GM18867 (cell line): ENCODE results near the gene TSC22D3.

ENCODE experiments used
- ATAC-seq: cut with Tn5 transposase; IDR thresholded peaks from one replicate; pipeline ENCODE4 v1.9.1; 2021; ENCODE audit warnings: mild to moderate bottlenecking, moderate library complexity; ENCODE audit not compliant: unreplicated experiment

The TSC22D3 gene

DNA sequence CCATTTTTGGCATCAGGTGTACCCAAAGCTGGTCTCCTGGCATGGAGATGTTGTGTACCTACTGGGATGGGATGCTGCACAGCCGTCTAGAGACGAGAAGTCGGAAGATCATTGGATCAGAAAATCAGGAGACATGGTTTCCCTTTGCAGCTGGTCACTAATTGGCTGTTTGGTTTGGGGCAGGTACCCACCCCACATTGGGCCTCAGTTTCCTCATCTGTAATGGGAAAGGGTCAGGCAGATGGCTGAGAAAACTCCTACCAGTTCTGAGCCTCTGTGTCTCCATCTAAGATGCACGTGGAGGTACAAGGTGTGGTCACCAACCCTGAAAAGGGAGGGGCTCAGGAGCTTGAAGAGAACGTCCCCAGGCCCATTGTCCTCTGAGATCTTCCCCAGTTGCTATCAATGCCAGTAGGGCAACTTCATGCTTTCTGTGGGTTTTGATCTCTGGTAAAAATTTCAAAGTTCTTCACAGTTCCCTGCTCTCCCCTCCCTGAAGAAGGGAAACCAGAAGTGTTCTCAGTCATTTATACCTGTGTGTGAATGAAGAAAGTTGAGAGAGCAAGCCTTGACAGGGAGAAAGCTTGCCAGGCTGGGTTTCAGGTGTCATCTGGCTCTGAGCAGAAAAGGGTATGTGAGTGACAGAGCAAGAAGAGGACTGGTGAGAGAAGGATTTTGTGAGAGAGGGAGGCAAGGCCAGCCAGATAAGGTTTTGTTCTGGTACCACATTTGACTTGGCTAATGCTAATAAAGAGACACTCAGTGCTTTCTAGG lies 15.1 kb downstream of the TSC22D3 start:
- peak; percentile 52 for ATAC-seq

DNA sequence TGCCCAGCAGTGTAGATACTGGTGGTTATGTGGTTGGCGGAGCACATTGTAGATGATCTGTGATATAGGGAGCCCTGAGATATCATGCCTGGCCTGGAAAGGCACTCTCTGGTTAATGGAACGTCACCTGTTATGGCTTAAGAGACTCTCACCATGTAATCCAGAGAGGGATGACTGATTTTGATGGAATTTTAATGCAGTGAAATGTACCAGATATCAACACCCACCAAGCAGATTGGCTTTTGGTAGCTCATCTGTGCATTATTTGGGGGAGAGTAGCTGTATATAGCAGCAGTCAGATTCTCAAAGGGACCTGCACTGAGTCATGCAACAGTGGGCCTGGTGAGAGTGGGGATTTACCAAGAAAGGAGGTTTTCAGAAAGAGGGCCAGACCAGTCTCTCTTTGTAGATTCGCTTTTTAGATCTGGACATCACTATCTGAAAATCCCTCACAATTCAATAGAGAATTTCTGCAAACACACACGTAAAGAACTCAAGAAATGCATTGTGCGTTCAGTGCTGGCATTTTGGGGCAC lies 17.3 kb downstream of the TSC22D3 start:
- ATAC-seq: no peak

DNA sequence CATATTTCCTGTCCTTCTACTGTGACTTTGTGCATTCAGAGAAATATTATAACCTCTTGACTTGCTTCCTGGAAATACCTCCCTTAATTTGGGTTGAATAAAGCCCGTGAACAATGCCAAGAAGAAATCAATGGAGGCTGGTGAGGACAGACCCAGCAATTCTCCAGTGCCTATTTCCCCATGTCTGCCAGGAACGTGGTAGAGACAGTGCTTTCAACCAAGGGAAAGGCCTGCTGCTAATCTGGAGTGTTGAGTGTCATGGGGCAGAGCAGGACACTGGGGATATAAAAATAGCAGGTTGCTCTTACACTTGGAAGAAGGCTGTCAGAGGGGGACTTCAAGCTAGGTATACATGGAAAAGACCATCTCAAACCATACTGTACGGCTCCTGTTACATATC lies 19.9 kb downstream of the TSC22D3 start:
- no peak for ATAC-seq

DNA sequence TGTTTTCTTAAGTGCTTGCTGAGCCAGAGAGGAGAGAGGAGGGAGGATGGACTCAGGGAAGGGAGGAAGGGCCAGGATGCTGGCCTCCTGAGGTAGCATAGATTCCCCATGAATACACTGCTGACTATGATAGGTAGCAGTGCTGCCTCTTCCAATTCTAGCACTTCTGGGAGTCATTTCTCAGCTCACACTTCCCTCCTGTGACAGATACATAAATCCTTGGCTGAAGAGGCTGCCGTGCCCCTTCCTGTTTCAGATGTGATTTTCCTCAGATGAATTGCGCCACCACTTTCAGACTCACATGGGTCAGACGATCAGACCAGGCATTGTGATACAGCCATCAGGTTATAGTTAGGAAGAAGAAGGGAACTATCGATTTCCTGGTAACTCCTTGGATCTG lies 22.4 kb downstream of the TSC22D3 start:
- ATAC-seq: no peak

DNA sequence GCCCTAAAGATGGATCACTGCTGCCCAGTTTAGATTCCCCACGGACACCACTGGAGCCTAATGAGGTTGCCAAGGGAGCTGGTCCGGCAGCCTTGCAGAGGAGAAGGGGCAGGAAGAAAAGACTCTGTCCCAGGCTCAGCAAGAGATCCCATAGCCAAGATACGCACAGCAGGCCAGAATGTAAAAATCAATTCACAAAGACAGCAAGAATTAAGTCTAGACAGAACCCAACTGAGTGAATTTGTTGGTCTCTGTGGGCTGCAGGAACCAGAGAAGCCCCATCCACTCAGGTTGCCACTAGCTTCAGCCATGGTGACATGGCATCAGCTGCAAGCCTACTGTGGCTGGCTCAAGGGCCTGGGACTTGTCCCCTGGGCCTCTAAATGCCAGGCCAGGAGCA lies 22.9 kb downstream of the TSC22D3 start:
- ATAC-seq: no peak

DNA sequence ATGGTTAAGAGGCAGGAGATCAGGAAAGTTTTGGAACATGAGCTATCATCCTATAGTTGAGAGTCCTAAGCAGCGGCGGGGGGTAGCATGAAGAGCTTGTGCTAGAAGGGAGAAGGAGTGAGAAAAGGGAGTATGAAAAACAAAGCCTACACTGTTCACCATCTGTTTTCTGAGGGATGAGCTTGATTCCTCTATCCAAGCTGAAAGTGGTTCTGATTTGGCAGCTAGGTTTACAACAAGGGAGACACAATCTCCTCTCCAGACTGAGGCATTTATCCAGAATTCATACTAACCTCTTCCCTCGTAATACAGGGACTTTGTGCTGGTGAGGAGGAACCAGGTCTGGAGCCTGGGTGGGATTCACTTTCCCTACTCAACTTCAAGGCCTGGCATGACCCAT lies 23.5 kb downstream of the TSC22D3 start:
- ATAC-seq: no peak

DNA sequence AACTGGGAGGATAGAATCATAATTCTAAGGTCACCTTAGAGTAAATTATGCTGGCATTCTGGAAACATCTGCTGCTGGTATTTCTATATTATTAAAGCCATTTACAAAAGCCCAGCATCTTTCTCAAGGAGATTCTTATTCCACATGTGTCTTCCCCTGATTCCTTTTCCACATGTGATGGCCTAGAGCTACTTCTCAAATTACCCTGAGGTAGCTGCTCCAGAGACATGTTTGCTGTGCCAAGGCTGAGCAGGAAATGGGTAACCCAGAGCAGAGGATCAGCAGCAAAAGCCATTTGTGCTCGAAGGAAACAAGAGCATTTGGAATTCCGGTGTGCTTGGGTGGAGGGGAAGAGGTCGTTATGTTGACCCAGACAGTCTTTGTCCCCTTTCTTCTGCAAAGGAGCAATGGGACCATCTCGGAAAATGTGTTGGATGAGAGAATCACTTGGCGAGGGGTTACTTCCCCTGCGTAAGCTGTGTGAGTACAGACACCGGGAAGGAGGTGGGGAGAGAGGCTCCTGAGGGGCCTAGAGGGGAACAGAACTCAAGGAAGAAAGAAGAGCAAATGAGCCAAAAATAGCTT lies 24.6 kb downstream of the TSC22D3 start:
- no peak for ATAC-seq

DNA sequence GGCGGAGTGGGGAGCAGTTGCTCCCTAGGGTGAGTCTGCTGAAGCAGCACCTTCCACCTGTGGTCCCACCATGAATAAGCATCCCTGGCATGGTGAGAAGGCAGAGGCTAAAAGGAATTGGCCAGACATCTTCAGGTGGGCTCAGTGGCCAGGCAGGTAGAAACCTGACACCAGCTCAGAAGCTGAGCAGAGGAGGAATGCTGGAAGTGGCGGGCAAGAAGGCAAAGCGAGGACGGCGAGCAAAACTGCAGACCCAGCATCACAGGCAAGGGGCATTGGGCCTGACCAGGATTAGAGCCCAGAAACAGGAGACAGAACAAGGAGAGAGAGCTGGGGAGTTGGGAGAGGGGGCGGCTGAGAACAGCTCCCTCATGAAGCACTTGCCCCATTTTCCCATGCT lies 25.3 kb downstream of the TSC22D3 start:
- ATAC-seq: no peak

DNA sequence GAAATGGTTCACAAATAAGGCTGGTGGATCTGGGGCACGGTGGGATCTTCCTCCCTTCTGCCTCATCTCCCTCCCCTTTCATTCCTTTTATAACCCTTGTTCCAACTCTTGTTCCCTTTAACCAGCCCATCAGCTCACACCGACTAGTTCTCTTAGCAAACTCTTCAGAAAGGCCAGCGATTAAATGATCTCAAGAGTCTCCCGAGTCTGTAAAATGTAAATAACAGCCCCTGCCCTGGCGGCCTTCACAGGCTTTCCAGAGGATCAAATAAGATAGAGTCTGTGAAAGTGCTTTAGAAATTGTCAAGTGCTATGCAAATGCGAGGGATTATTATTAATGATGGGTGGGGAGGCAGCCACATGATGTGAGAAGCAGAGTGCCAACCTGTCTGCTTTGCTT lies 27.1 kb downstream of the TSC22D3 start:
- no peak for ATAC-seq

DNA sequence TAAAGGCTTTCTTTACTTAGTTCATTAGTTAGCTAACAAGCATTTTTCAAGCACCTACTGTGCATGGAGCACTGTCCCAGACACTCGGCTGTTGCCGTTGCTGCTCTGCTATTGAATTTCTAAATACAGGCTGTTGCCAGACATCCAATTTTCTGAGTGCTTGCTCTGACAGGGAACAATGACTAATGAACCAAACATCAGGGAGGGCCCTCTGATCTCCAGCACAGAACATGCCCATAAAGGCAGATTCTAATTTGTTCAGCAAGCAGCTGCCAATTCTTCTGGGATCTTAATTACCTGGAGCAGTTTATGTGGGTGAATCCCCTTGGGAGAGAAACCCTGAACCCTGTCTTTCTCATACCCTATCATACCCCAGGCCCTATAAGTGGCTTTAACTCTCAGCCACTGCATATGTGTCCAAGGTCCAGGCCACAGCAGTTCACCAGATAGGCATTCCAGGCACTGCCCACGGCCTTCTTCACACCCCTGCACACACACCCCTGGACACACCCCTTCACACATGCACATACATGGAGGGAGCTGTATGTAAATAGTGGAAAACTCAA lies 27.9 kb downstream of the TSC22D3 start:
- ATAC-seq: no peak

DNA sequence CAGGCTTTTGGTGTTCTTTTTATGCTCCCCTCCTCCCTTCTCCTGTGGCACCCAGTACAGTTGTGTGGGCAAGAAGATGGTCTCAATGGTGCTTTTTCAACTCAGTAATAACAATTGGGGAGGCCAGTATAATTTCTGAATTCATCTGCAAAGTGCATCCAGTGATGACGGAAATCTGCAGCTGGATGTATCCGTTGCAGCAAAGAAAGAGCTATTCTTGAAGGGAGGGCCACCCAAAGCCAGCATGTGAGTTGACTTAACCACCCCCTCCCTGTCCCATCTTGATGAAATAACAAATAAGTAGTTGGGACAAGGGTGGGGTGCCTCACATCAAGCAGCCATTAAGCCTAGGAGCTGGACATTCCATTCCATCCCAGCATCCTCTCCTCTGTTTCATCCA lies 30.7 kb downstream of the TSC22D3 start:
- no peak for ATAC-seq

DNA sequence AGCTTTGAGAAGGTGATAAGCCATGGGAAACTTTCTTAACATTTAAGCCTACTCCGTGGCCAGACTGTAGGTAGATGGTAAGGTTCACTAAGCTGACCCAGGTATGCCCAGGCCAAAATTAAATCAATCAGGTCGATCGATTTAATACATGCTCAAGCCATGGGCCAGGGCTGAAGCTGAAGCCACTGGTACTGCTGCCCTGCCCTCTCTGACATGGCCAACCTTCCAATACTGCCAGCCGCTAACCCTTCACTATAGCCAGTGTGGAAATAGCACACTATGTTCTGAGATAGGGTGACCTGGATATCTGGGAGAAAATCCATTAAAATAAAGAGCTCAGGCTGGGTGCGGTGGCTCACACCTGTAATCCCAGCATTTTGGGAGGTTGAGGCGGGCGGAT lies 31.6 kb downstream of the TSC22D3 start:
- ATAC-seq: no peak

DNA sequence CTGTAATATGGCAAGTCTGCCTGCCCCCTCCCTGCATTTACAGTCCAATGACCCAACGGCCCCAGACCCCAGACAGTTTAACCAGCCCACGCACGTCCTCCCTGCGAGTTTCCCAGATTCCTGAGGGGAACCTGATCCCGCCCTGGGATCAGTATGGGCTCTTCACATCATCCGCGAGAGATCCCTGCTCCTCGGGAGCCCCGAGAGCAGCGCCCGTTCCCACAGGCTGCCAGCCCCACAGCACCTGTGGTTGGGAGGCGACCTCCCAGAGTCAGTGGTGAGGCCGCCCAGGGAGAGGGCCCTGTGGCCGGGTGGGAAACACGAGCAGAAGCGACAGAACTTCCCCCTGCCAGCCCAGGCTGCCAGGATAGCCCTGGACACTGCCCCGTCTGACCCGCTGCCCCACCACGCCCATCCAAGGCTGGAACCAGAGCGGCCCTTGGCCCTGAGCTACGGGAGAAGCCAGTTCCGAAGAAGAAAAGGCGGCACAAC lies 32.8 kb downstream of the TSC22D3 start:
- ATAC-seq: no peak

DNA sequence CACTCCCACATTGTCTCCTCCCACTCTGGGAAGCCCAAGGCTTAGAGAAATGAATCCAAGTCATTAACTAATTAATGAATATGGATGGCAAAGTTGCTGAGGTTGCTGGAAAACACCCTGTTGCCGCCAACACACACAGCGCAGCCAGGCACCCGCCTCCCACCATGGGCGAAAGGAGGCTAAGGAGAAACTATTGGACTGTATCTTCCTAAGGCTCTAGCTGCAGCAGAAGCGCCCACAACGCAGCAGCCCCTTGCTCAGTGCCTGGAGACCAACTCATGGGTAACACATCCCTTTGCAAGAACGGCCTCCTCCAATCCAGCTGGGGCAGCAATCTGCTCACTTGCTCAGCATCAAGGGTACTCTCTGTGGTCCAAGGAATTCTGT lies 34.2 kb downstream of the TSC22D3 start:
- ATAC-seq: peak; percentile 14

DNA sequence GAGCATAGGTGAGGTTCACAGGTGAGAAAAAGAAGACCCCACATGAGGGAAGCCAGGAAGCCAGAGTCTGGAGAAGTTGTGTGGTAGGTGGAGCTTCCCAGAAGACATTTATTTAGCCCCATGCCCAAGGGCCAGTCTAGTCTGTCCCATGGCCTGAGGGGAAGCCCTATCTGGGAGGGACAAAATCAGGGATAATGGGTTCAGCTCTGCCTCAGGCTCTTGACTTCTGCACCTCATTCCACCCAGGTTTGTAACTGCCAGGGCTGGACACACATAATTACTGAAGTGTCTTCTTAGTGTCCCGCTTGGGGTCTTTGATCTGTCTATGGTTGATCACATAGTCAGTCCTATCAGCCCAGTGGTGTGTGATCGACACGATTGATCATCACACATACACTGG lies 36.0 kb downstream of the TSC22D3 start:
- no peak for ATAC-seq

DNA sequence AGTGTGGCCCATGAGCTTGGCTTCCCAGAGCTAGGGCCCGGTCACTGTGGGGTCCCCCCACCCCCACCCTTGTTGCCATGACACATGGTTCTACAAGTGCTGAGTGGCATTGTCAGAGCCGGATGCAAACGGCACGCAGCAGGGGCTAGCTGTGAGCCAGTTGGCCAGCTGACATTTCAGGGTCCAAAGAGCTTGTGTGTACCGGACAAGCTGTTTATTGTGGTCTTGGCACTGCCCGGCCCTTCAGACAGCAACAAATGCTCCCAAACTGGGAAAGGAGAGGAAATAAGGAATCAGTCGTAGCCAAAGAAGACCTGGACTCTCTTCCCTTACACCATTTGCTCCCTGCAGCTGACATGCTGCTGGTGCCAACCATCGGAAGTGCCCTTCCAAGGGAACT lies 36.8 kb downstream of the TSC22D3 start:
- ATAC-seq: no peak

DNA sequence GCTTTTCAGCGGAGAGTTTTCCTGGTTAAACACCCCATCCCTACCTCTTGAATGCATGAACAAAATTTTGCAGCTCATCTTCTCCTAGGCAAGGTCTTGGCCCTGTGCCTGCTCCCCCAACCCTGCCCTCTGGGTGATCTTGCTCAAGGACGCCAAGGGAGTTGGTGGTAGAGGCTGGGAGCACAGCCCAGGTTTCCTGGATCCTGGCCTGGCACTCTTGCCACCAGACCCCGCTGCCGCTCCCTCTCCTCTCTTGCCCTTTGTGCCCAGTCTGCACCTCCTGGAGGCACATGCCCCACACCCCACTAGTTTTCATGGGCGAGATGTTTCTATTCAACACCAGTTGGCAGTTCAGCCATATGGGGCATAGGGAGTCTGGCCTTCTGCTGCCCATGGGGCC lies 37.3 kb downstream of the TSC22D3 start:
- no peak for ATAC-seq

DNA sequence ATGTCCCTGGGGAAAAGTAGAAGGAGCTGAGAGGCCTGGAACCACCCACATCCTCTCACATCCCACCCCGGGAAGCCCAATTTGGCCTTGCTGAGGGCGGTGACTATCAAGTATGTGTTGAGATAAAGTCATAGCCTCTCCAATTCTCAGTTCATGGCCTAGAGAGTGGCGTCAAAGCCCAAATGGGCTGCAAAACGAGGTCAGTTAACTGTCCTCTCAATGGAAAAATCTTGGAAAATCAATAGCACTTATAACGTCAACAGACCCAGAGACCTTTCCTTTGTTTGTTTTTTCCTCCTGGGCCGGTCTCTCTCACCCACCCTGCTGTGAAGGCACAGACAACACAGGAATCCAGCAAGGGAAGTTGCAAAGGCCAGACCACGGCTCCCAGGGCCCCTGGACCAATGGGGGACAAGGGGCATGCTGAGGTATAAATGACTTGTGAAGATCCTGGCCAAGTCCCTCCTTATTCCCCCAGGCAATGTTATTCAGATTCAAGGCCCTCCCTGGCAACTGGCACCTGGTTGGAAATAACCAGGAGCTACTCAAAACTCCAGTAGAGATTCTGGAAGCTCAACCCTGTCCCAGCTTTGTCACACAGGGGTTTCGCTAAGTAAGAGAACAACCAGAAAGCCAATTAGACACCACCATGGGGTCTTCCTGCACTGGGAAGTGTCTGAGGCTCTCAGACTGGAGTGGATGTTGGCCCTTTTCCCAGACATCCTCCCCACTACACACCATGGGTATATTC lies 38.6 kb downstream of the TSC22D3 start:
- no peak for ATAC-seq

DNA sequence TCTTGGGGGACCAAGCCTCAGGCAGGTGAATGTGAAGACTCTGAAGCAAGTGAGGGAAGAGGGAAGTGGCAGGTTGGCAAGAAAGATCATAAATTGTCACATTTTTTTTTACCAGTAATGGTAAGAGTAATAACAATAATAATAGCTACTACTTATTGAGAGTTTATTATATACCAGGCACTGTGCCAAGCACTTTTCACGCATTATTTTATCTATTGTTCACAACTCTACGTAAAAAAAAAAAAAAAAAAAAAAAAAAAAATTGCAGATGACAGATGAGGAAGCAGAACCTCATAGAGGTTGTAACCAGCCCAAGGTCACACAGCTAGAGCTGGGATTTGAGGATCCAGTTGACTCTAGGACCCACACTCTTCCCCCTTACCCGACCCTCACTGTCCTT lies 40.9 kb downstream of the TSC22D3 start:
- ATAC-seq: no peak

DNA sequence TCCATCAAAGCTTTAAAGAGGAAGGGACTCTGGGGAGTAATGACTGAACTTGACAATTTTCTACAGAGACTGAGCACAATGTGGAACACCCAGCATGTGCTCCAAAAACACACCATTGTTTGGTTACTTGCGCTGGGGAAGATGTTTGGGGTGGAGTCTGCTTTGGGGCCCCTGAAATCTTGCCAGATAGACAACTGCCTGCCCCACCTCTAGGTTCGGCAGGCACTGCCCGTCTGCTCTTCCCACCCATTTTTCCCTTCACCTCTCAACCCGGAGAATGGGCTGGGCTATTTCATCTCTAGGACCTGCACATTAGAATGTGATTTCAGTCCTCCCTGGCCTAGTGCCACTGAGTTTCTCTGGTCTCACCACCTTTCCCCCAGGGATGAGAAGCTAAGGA lies 41.9 kb downstream of the TSC22D3 start:
- ATAC-seq: no peak

DNA sequence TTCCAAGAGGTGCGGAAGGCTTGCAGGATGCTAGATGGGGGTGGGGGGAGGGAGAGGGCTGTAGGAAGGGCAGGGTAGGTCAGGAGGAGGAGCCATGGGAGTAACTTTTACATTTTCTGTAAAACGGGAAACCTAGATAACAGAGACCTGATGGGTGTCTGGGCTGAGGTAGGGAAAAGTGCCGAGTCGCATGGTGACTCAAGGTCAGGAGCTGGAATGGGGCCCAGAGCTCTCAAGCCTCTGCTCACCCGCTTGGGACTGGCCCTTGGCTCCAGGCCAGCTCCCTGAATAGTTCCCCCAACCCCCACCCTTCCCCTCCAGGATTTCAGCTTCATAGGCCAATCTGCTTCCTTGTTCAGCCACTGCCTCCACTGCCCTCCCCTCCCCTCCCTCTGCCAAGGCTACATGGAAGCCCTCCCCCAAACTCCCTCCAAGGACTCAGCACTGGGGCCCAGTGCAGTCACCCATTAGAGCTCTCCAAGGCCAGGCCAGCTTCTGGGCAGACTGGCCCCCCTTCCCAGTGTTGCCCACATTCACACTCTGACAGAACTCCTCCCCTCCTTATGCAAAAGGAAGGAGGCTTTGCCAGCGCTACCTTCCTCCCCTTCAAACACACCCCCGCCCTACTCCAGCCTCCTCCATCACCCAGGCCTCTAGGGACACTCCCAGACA lies 43.6 kb downstream of the TSC22D3 start:
- ATAC-seq: no peak
